Type B pancreatic cell (in vitro differentiated cells): ENCODE data around the gene STMP1. TPM values are rescaled to one million over a fixed set of nuclear protein-coding genes. Genes with fewer than 3 reads are reported as not detected.

ENCODE experiments used
- DNase-seq: peaks from one replicate; pipeline ENCODE4 v3.0.0; 2021; ENCODE audit warnings: mixed read lengths; ENCODE audit not compliant: unreplicated experiment; ENCODE audit errors: extremely low spot score
- H3K27ac Mint-ChIP-seq: 2 replicates; pipeline ENCODE4 v1.8.0; 2021; ENCODE audit warnings: mild to moderate bottlenecking, mixed read lengths
- H3K27me3 Mint-ChIP-seq: 2 replicates; pipeline ENCODE4 v1.8.0; 2021; ENCODE audit warnings: mixed read lengths
- H3K36me3 Mint-ChIP-seq: 2 replicates; pipeline ENCODE4 v1.8.0; 2021; ENCODE audit warnings: mixed read lengths
- H3K4me1 Mint-ChIP-seq: one replicate; pipeline ENCODE4 v1.8.0; 2021; ENCODE audit warnings: mixed read lengths; ENCODE audit not compliant: unreplicated experiment
- H3K4me3 Mint-ChIP-seq: 2 replicates; pipeline ENCODE4 v1.8.0; 2021; ENCODE audit warnings: mild to moderate bottlenecking, mixed read lengths
- H3K9me3 Mint-ChIP-seq: 2 replicates; pipeline ENCODE4 v1.8.0; 2021; ENCODE audit warnings: mixed read lengths
- CTCF ChIP-seq: fragments of 200-600 bp; sonication (generic); conservative IDR thresholded peaks from 2 replicates; pipeline ENCODE4 v1.5.0; 2021; ENCODE audit warnings: antibody characterized with exemption, mild to moderate bottlenecking
- total RNA-seq: library from RNA; stranded (reverse); gene quantifications from 2 replicates; pipeline ENCODE4 v1.2.1, GENCODE V29; 2021; ENCODE audit warnings: low replicate concordance

STMP1 gene
- total RNA-seq, 1 donor from 2014 or later: 58.2 TPM

DNA sequence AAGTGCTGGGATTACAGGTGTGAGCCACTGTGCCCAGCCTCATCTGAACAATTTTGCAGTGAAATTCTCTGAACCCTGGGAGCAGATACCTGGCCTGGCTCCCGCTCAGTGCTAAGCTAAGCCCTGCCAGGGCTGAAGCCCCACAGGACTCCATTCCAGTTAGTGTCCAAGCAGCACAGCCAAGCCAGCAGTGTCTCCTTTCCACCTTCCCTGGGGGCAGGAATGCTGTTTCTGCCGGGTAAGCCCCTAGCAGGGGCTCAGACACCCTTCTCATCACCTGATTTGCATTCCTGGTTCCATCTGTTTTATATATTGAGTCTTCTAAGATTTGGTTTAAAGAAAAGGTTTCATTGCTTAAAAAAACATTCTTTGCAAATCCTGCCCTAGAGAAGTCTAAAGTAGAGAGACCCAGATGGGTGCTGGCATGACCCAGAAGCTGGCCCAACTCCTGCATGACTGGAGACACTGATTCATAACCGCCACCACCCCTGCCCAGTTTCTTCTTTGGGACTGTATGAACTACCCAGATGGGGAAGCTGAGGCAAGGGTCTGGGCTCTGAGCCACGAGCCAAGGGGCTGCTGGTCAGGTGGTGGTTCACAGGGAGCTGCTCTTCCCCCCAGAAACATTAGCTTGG, 51.6 kb downstream of the STMP1 start:
- Mint-ChIP-seq H3K27ac (no peak overlapping the region), H3K4me3 (no peak overlapping the region)
- no peak for TF ChIP-seq CTCF

GRCh38 chr7:135714534-135715009, 52.3 kb downstream of the STMP1 start:
- no peaks in the 10 kb centered on the region for H3K36me3 Mint-ChIP-seq
- H3K27me3 Mint-ChIP-seq: no peaks in the 10 kb centered on the region
- no peak overlapping the region for H3K27ac Mint-ChIP-seq
- peaks cover 2% of the 10 kb centered on the region for H3K9me3 Mint-ChIP-seq
- TF ChIP-seq CTCF: no peak
- no peak overlapping the region for H3K4me3 Mint-ChIP-seq
- H3K4me1 Mint-ChIP-seq: peaks cover 14% of the 10 kb centered on the region
- no peak for DNase-seq

More for the DNA sequence above, 51.6 kb downstream of the STMP1 start:
- Mint-ChIP-seq H3K36me3 (no peaks in the 10 kb centered on the region), H3K9me3 (peaks cover 4% of the 10 kb centered on the region), H3K27me3 (no peaks in the 10 kb centered on the region), H3K4me1 (peaks cover 8% of the 10 kb centered on the region)
- no peak for DNase-seq

DNA sequence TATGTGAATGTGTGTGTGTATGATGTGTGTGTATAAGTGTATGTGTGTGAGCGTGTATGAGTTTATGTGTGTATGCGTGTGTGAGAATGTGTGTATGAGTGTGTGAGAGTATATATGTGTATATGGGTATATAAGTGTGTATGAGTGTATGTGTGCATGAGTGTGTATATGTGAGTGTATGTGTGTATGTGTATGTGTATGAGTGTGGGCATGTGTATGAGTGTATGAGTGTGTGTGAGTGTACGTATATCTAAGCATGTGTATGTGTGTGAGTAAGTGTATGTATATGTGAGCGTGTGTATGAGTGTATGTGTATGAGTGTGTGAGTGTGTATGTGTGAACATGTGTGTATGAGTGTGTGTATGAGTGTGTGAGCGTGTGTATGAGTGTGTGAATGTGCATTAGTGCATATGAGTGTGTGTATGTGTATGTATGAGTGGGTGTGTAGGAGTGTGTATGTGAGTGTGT, 52.8 kb downstream of the STMP1 start:
- no peak for DNase-seq
- TF ChIP-seq CTCF: no peak
- no peaks in the 10 kb centered on the region for H3K36me3 Mint-ChIP-seq
- H3K27ac Mint-ChIP-seq: no peak overlapping the region
- H3K9me3 Mint-ChIP-seq: no peaks in the 10 kb centered on the region
- H3K4me3 Mint-ChIP-seq: no peak overlapping the region
- H3K27me3 Mint-ChIP-seq: no peaks in the 10 kb centered on the region
- peaks cover 16% of the 10 kb centered on the region for H3K4me1 Mint-ChIP-seq

DNA sequence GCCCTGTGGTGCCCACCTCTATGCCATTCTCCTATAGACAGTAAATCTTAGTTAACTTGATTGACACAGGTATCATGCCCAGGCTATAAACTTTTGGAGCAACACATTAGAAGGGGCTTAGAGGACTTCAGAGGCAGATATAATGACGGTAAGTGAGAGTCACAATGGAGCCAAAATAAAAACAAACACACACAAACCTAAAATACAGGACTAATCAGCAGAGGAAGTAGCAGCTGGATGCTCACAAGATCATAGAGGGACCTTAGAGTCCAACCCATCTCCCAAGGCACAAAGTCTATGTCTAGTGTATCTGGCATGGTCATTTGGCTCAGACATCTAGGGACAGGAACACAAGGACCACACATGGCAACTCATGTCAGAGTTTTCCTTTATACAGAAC, 53.4 kb downstream of the STMP1 start:
- TF ChIP-seq CTCF: no peak
- Mint-ChIP-seq H3K27ac (no peak overlapping the region), H3K27me3 (no peaks in the 10 kb centered on the region), H3K4me1 (peaks cover 16% of the 10 kb centered on the region), H3K4me3 (no peak overlapping the region), H3K9me3 (no peaks in the 10 kb centered on the region), H3K36me3 (no peaks in the 10 kb centered on the region)
- no peak for DNase-seq

DNA sequence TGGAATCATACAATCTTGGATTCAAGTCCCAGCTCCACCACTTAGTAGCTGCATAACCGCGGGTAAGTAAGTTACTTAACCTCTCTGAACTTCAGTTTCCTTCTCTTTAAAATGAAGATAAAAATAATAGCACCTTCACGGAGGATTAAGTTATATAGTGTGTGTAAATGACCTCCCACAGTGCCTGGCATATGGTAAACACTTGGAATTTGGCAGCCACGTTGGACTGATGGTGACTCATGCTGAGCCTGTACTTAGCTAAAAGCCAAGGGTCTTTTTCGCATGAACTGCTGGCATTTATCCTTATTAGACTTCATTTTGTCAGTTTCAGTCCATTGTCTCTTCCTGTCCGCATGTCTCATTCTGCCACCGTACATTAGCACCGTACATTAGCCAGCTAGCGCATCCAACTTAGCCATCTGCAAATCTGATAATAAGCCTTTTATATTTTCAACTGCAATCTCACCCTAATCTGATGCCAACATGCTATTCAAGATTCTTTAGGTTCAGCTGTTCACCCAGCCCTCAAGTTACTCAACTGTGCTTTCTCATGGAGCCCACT, 54.4 kb downstream of the STMP1 start:
- TF ChIP-seq CTCF: no peak
- Mint-ChIP-seq H3K4me1 (peaks cover 16% of the 10 kb centered on the region), H3K36me3 (no peaks in the 10 kb centered on the region), H3K27ac (no peak overlapping the region), H3K4me3 (no peak overlapping the region), H3K9me3 (no peaks in the 10 kb centered on the region), H3K27me3 (peaks cover 3% of the 10 kb centered on the region)
- no peak for DNase-seq
